Breast epithelium (tissue), 3 donors: ENCODE data around the gene ZNF536.

Experiments
- POLR2A ChIP-seq: fragments of 450-650 bp; IDR thresholded peaks from one replicate; pipeline ENCODE4 v1.6.1; 2016; ENCODE audit warnings: antibody characterized with exemption, mild to moderate bottlenecking, moderate library complexity
- POLR2AphosphoS5 ChIP-seq, 3 donors: sonication (generic); formaldehyde crosslinking; IDR thresholded peaks; one replicate each; pipeline ENCODE4 v1.6.1; 2017; ENCODE audit warnings: antibody characterized with exemption in 3 of 3
- TF ChIP-seq, protein P1 (sequence below), 3 donors: fragments of 450-650 bp; IDR thresholded peaks; one replicate each; pipeline ENCODE4 v1.5.1; 2016 to 2017; ENCODE audit warnings: antibody characterized with exemption in 3 of 3, mild to moderate bottlenecking in 3 of 3, moderate library complexity in 3 of 3

DNA sequence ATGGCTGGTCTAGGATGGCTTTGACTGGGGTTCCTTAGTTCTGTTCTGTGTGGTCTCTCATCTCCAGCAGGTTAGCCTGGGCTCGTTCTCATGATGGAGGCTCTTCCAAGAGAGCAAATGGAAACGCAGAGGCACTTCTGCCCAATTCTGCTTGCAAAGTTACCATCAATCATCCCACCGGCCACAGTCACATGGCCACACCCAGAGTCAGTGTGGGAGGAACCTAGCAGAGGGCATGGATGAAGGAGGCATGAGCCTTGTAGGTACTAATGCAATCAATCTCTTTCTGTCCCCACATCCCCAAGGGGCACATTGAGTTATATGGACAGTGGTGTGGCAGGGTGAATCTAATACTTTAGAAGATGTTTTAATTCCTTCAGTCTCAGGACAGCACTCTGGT is 207.2 kb downstream of the ZNF536 start:
- TF ChIP-seq, protein P1, sequence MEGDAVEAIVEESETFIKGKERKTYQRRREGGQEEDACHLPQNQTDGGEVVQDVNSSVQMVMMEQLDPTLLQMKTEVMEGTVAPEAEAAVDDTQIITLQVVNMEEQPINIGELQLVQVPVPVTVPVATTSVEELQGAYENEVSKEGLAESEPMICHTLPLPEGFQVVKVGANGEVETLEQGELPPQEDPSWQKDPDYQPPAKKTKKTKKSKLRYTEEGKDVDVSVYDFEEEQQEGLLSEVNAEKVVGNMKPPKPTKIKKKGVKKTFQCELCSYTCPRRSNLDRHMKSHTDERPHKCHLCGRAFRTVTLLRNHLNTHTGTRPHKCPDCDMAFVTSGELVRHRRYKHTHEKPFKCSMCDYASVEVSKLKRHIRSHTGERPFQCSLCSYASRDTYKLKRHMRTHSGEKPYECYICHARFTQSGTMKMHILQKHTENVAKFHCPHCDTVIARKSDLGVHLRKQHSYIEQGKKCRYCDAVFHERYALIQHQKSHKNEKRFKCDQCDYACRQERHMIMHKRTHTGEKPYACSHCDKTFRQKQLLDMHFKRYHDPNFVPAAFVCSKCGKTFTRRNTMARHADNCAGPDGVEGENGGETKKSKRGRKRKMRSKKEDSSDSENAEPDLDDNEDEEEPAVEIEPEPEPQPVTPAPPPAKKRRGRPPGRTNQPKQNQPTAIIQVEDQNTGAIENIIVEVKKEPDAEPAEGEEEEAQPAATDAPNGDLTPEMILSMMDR (IDR thresholded peaks at IDR 0.05), result no peak
- TF ChIP-seq POLR2A, result no peak
- no peak for TF ChIP-seq POLR2AphosphoS5 (IDR thresholded peaks at IDR 0.05)
